Kidney epithelial cell (primary cell): ENCODE results near the gene PIK3AP1. TPM values are rescaled to one million over a fixed set of nuclear protein-coding genes. Genes with fewer than 3 reads are reported as not detected.
"Not testable (repeated sequence)": the region's sequence is repeated elsewhere in the genome, so short reads cannot be mapped to it uniquely, and the experiment has no call there.

Experiments
- DNase-seq: peaks from one replicate; pipeline ENCODE4 v3.0.0-alpha.2; 2010; ENCODE audit warnings: low read depth
- H3K27me3 ChIP-seq: 2 replicates; pipeline ENCODE4 v1.6.0; 2011; ENCODE audit warnings: low read length; ENCODE audit not compliant: control insufficient read depth, insufficient read depth
- H3K36me3 ChIP-seq: 2 replicates; pipeline ENCODE4 v1.5.1; 2011; ENCODE audit warnings: low read length; ENCODE audit not compliant: control insufficient read depth, insufficient read depth
- H3K4me3 ChIP-seq: 2 replicates; pipeline ENCODE4 v1.5.1; 2011; ENCODE audit warnings: low read depth, mild to moderate bottlenecking, control low read depth, low read length
- total RNA-seq: library from RNA; depleted of rRNA; stranded (reverse); fragments of >200 nt; gene quantifications from 2 replicates; pipeline ENCODE4 v1.2.3, GENCODE V29; 2015
- TF ChIP-seq, protein P1 (sequence below): IDR thresholded peaks from 2 replicates; pipeline ENCODE4 v1.5.1; 2011; ENCODE audit warnings: mild to moderate bottlenecking, moderate library complexity, low read length, control low read depth, inconsistent platforms; ENCODE audit not compliant: insufficient read depth, poor library complexity, severe bottlenecking

Gene PIK3AP1
- total RNA-seq, 1 donor from 2014 or later = 8.9 TPM

DNA sequence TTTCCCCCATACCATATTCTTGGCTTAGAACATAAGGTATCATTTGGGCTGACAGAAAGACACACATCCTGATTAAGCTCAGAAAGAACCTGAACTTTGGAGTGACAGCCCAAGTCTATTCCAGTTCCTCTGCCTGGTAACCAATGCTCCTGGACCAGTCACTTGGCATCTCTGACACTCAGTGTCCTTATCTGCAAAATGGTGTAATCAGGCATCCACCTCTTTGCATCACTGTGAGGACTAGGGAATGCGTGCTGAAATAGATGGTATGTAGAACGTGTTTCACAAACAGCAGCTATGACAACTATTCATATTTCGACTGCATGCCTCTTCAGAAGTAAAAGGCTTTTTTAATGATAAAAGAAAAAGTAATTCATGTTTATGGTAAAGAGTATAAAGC, 26.2 kb upstream of the PIK3AP1 start:
- H3K36me3 ChIP-seq = no peaks in the 10 kb centered on the region
- no peak overlapping the region for H3K4me3 ChIP-seq
- DNase-seq = no peak
- no peaks in the 10 kb centered on the region for H3K27me3 ChIP-seq
- TF ChIP-seq, protein P1, sequence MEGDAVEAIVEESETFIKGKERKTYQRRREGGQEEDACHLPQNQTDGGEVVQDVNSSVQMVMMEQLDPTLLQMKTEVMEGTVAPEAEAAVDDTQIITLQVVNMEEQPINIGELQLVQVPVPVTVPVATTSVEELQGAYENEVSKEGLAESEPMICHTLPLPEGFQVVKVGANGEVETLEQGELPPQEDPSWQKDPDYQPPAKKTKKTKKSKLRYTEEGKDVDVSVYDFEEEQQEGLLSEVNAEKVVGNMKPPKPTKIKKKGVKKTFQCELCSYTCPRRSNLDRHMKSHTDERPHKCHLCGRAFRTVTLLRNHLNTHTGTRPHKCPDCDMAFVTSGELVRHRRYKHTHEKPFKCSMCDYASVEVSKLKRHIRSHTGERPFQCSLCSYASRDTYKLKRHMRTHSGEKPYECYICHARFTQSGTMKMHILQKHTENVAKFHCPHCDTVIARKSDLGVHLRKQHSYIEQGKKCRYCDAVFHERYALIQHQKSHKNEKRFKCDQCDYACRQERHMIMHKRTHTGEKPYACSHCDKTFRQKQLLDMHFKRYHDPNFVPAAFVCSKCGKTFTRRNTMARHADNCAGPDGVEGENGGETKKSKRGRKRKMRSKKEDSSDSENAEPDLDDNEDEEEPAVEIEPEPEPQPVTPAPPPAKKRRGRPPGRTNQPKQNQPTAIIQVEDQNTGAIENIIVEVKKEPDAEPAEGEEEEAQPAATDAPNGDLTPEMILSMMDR = no peak

DNA sequence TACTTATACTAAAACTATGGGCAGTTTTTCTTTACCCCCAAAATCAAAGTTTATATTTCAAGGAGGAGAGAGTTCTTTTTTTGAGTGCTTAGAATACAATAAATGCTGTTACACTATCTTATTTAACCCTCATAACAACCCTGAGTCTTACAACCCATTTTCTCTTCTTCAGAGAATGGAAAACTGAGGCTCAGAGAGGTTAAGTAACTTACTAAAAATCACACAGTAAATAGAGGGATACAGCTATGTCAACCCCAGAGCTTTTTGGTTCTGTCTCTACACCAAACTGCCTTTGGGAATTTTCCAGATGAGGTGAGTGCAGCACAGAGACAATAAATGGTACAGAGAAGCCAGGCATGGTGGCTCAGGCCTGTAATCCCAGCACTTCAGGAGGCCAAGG, 25.6 kb upstream of the PIK3AP1 start:
- no peaks in the 10 kb centered on the region for H3K36me3 ChIP-seq
- H3K4me3 ChIP-seq = no peak overlapping the region
- DNase-seq = no peak
- H3K27me3 ChIP-seq = no peaks in the 10 kb centered on the region
- TF ChIP-seq, protein P1 = no peak

DNA sequence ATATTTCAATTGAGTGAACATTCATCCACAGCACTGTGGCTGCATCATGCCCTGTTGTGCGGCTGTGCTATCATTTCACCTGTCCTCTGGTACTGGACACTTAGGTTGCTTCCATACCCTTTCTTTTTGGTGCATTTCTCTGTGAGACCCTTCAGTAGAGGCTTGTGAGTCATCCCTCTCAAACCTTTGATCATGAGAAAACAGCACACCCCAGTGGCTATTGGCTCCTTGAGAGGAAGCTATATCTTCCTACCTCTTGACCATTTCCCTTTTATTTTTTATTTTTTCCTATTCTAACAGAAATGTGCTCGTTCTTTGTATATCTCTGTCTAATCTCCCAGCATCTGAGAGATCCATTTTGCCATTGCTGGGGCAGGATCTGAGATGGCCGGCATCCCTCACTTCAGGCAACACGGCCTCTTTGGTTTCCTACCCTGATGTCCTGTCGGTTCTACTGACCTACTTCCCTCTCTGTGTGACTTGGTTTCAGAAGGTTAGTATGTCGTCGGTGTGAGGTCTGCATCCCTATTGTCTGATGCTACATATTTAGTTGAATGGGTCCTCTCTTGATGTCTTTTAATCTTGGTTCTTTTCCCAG, 23.8 kb upstream of the PIK3AP1 start:
- no peak for DNase-seq
- Histone ChIP-seq H3K36me3 (no peaks in the 10 kb centered on the region), H3K27me3 (no peaks in the 10 kb centered on the region), H3K4me3 (no peak overlapping the region)
- TF ChIP-seq, protein P1 = peak; percentile 48

DNA sequence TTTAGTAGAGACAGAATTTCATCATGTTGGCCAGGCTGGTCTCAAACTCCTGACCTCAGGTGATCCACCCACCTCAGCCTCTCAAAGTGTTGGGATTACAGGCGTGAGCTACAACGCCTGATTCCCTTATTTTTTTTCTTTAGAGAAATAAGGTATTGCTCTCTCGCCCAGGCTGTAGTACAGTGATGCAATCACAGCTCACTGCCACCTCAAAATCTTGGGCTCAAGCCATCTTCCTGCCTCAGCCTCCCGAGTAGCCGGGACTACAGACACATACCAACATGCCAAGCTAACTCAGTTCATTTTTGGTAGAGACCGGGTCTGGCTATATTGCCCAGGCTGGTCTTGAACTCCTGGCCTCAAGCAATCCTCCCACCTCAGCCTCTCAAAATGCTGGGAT, 21.2 kb upstream of the PIK3AP1 start:
- H3K4me3 ChIP-seq, H3K36me3 ChIP-seq, DNase-seq: not testable (repeated sequence)

DNA sequence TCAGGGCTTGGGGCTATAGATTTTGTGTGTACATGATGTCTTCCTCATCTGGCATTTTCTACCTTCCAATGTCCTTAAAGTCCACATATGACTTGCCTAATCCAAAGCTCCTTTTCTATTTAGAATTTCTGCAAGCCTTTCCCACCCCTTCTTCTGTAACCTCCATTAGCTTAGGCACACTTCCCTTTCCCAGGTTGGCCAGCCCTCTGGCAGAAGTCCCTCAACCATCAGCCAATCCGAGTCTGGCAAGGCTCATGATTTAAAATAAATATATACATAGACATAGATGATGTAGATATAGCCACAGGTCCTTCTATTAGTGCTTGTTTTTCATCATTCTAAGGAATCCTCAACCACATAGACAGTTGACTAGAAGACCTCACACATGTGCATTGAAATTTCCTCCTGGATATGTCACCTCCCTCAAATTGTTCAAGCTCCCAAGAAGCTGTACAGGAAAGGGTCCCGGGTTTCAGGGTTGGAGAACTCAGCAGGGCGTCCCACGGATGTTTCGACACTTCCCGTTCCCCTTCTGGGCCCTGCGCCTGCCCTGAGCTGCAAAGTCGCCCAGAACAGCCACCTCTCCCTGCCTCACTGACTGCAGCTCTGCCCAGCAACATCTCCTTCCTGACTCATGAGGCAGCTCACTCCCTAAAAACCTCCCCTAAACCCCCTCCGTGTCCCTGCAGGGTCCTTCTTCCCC, 20.4 kb upstream of the PIK3AP1 start:
- no peaks in the 10 kb centered on the region for H3K27me3 ChIP-seq
- H3K36me3 ChIP-seq = no peaks in the 10 kb centered on the region
- TF ChIP-seq, protein P1 = no peak
- no peak overlapping the region for H3K4me3 ChIP-seq
- no peak for DNase-seq

More for the DNA sequence above, 21.2 kb upstream of the PIK3AP1 start:
- H3K27me3 ChIP-seq = not testable (repeated sequence)

DNA sequence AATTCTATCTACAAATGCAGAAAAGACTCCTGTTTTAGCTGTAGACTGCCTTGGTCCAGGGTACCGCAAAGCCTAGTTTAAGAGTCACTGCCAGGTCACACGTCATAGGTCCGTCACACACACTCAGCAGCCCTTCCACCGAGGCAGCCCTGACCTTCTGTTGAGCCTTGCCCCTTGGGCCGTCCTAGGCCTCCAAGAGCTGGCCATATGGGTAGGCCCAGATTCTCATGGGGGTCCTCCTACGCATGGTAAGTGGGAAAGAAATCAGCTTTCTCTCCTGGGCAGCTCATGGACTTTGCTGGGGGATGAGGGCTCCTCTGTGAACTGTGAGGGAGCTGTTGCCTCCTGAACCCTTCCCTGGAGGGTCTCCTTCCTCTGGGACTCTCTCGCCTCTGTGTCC, 19.8 kb upstream of the PIK3AP1 start:
- Histone ChIP-seq H3K27me3 (no peaks in the 10 kb centered on the region), H3K36me3 (no peaks in the 10 kb centered on the region), H3K4me3 (no peak overlapping the region)
- no peak for DNase-seq
- TF ChIP-seq, protein P1 = no peak

DNA sequence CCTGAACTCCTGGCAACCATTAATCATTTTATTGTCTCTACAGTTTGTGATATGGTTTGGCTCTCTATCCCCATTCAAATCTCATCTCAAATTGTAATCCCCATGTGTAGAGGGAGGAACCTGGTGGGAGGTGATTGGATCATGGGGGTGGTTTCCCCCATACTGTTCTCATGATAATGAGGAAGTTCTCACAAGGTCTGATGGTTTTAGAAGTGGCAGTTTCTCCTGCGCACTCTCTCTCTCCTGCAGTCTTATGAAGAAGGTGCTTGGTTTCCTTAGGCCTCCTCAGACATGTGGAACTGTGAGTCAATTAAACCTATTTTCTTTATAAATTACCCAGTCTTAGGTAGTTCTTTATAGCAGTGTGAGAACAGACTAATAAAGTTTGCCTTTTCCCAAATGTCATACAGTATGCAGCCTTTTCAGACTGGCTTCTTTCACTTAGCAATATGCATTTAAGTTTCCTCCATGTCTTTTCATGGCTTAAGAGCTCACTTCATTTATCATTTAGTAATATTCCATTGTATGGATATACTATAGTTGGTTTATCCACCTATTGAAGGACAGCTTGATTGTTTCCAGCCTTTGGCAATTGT, 17.1 kb upstream of the PIK3AP1 start:
- H3K4me3 ChIP-seq, DNase-seq: not testable (repeated sequence)

More for the DNA sequence above, 17.1 kb upstream of the PIK3AP1 start:
- H3K27me3 ChIP-seq, H3K36me3 ChIP-seq: not testable (repeated sequence)
